CD4-positive, alpha-beta memory T cell (primary cell): ENCODE measurements around the gene PACRG. TPM values are rescaled to one million over a fixed set of nuclear protein-coding genes. Genes with fewer than 3 reads are reported as not detected.

Experiments used
- CTCF ChIA-PET: fragments of 350-600 bp; sonication (Branson Sonifier 250); formaldehyde crosslinking; loops from one replicate; lab custom pipeline; 2021; ENCODE audit warnings: inconsistent platforms; ENCODE audit not compliant: partially characterized antibody; lab: Charles Lee
- POLR2A ChIA-PET: fragments of 350-600 bp; sonication (Branson Sonifier 250); formaldehyde crosslinking; loops from one replicate; lab custom pipeline; 2021; ENCODE audit not compliant: partially characterized antibody; lab: Charles Lee
- DNase-seq, 5 donors: peaks; one replicate each; pipeline versions ENCODE4 v3.0.0 to v3.0.0-alpha.2; 2020 to 2022; ENCODE audit warnings: mixed read lengths in 1 of 5
- H3K27ac ChIP-seq: one replicate; pipeline ENCODE4 v1.7.0; 2013; ENCODE audit warnings: low read depth, low read length
- H3K27me3 ChIP-seq: 2 replicates; pipeline ENCODE4 v1.7.0; 2013; ENCODE audit warnings: mild to moderate bottlenecking, low read length, moderate library complexity; ENCODE audit not compliant: insufficient read depth
- H3K36me3 ChIP-seq: 2 replicates; pipeline ENCODE4 v1.7.0; 2013; ENCODE audit warnings: mild to moderate bottlenecking, low read length, moderate library complexity; ENCODE audit not compliant: insufficient read depth
- H3K4me1 ChIP-seq: 2 replicates; pipeline ENCODE4 v1.7.0; 2013; ENCODE audit warnings: mild to moderate bottlenecking, low read length, moderate library complexity; ENCODE audit not compliant: insufficient read depth
- H3K4me3 ChIP-seq, 2 donors: one replicate each; pipeline ENCODE4 v1.7.0; 2013; ENCODE audit warnings: low read length in 2 of 2, mild to moderate bottlenecking in 1 of 2
- H3K9me3 ChIP-seq, 2 donors: one replicate each; pipeline ENCODE4 v1.7.0; 2013; ENCODE audit warnings: low read length in 2 of 2, control low read depth in 1 of 2; ENCODE audit not compliant: control insufficient read depth in 1 of 2
- H3K27ac Mint-ChIP-seq, 7 donors: one replicate each; pipeline ENCODE4 v1.8.0; 2020 to 2021; ENCODE audit warnings: mixed read lengths in 7 of 7, mild to moderate bottlenecking in 6 of 7, inconsistent platforms in 3 of 7, moderate library complexity in 3 of 7
- H3K27me3 Mint-ChIP-seq, 2 donors: one replicate each; pipeline ENCODE4 v1.8.0; 2020 to 2021; ENCODE audit warnings: mixed read lengths in 2 of 2
- H3K36me3 Mint-ChIP-seq, 2 donors: one replicate each; pipeline ENCODE4 v1.8.0; 2020 to 2021; ENCODE audit warnings: mixed read lengths in 2 of 2, inconsistent platforms in 1 of 2, mild to moderate bottlenecking in 1 of 2
- H3K4me1 Mint-ChIP-seq, 4 donors: one replicate each; pipeline ENCODE4 v1.8.0; 2020 to 2021; ENCODE audit warnings: mixed read lengths in 4 of 4, mild to moderate bottlenecking in 1 of 4
- H3K4me3 Mint-ChIP-seq, 8 donors: one replicate each; pipeline ENCODE4 v1.8.0; 2020 to 2021; ENCODE audit warnings: mixed read lengths in 8 of 8, mild to moderate bottlenecking in 7 of 8, moderate library complexity in 6 of 8, inconsistent platforms in 3 of 8
- H3K9me3 Mint-ChIP-seq, 8 donors: one replicate each; pipeline ENCODE4 v1.8.0; 2020 to 2021; ENCODE audit warnings: mixed read lengths in 8 of 8, mild to moderate bottlenecking in 5 of 8, inconsistent platforms in 3 of 8, moderate library complexity in 1 of 8
- intact Hi-C: fragments of 100-400 bp; cut with micrococcal nuclease; formaldehyde crosslinking; loops from one replicate; pipeline ENCODE4 v1.15.1; 2023
- polyA plus RNA-seq, 2 donors: library from polyadenylated mRNA; unstranded; fragments of 300-500 nt; fragmentation: Illumina TruSeq; gene quantifications; one replicate each; pipeline ENCODE4 v1.2.3, GENCODE V29; 2021
- total RNA-seq, 2 experiments: library from RNA; stranded (reverse); gene quantifications; one replicate each; pipeline ENCODE4 v1.2.3, GENCODE V29; 2021

Gene PACRG
- total and polyA plus RNA-seq, 4 experiments from 2014 or later = 0.21 to 1.5 (median 0.81) TPM; not detected in 1

DNA sequence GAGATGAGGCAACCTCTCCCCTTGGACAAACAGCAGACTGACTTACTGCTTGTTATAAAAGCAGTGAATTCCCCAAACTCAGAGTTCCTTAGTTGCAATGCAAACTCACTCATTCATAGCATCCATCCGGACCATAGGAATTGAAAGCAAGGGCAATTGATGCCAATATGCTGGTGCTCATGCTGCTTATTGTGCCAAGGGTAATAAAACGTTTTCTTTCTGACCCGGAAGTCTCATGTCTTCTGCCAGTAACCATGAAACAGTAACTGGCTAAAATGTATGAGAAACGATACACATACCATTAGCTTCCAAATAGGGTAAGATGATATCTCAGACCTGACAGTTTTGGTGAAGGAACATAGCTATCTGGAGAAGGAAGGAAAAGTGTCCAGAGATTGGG is 18.3 kb upstream of the PACRG start:
- Mint-ChIP-seq H3K4me3 (peak overlapping the region in 1 of 8 donors; percentile 45), H3K4me1 (no peaks in the 10 kb centered on the region), H3K27ac (no peak overlapping the region), H3K27me3 (peaks cover 0 to 1% of the 10 kb centered on the region in 2 donors), H3K9me3 (no peaks in the 10 kb centered on the region), H3K36me3 (no peaks in the 10 kb centered on the region)
- H3K27me3 ChIP-seq = no peaks in the 10 kb centered on the region
- DNase-seq = no peak
- ChIA-PET POLR2A (no interaction called here), CTCF (no interaction called here)
- H3K9me3 ChIP-seq = no peaks in the 10 kb centered on the region
- H3K4me3 ChIP-seq = no peak overlapping the region
- H3K27ac ChIP-seq = no peak overlapping the region
- intact Hi-C loops = no loop called here
- H3K36me3 ChIP-seq = no peaks in the 10 kb centered on the region
- no peaks in the 10 kb centered on the region for H3K4me1 ChIP-seq

DNA sequence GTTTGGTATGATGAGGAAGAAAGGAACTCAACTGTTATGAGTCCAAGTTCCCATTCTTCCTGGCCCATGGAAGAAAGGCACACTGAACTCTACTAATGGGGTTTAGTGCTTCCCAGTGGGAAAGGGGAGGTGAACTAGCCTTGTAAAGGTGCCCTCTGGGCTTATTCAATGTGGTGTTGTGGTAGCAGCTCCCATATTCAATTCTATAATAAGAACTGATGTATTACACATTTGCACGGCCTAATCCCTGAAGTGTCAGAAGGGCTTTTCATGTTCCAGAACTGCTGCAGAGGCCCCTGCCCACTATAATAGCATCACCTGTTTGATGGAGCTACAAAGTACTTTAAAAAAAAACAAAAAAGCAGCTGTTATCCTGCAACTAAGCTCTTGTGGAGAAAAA is 17.4 kb upstream of the PACRG start:
- Mint-ChIP-seq H3K27me3 (no peaks in the 10 kb centered on the region), H3K4me1 (no peaks in the 10 kb centered on the region), H3K27ac (no peak overlapping the region), H3K9me3 (no peaks in the 10 kb centered on the region), H3K36me3 (peaks cover 0 to 3% of the 10 kb centered on the region in 2 donors), H3K4me3 (no peak overlapping the region)
- H3K9me3 ChIP-seq = no peaks in the 10 kb centered on the region
- H3K27me3 ChIP-seq = no peaks in the 10 kb centered on the region
- no peak for DNase-seq
- no peaks in the 10 kb centered on the region for H3K4me1 ChIP-seq
- intact Hi-C loops = no loop called here
- POLR2A ChIA-PET = no interaction called here
- no peak overlapping the region for H3K4me3 ChIP-seq
- CTCF ChIA-PET = no interaction called here
- no peak overlapping the region for H3K27ac ChIP-seq
- H3K36me3 ChIP-seq = no peaks in the 10 kb centered on the region

DNA sequence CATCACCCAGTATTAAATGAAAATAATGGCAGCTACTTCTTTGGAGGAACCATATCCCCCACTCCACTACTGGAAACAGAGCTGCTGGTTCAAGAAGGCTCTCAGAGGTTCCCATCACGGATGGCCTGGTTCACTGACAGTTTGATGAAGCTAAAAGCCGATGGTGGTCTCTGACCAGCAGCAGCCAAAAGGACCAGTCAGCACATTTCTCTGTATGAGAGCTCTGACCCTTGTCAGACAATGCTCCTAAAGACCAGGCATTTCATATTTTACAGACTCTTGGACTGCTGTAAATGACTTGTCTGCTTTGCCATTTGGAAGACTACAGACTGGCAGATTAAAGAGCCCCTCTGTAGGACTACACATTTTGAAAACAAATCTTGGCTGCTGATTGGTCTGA is 16.8 kb upstream of the PACRG start:
- Histone ChIP-seq H3K4me1 (no peaks in the 10 kb centered on the region), H3K36me3 (no peaks in the 10 kb centered on the region), H3K27me3 (no peaks in the 10 kb centered on the region), H3K4me3 (no peak overlapping the region), H3K27ac (no peak overlapping the region), H3K9me3 (no peaks in the 10 kb centered on the region)
- ChIA-PET CTCF (no interaction called here), POLR2A (no interaction called here)
- H3K9me3 Mint-ChIP-seq = no peaks in the 10 kb centered on the region
- H3K36me3 Mint-ChIP-seq = peaks cover 0 to 3% of the 10 kb centered on the region in 2 donors
- no peaks in the 10 kb centered on the region for H3K27me3 Mint-ChIP-seq
- H3K4me3 Mint-ChIP-seq = no peak overlapping the region
- no peak overlapping the region for H3K27ac Mint-ChIP-seq
- no peak for DNase-seq
- no peaks in the 10 kb centered on the region for H3K4me1 Mint-ChIP-seq
- intact Hi-C loops = no loop called here

DNA sequence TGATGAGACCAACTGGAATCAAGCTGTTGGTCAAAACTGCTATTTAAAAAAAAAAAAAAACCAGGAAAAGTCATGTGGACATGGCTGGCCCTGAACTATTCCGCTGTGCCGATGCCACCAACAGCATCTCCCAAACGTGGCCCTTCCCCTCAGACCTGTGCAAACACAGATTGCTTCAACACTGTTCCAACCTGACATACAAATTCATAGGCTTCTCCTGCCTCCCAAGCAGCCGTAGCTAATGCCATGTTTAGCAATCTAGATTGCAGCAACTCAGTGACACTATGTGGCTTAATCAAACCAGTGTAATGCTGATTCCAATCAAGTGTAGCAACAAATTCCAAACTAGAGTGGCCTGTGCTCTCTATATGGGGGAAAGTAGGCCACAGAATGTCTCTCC is 16.4 kb upstream of the PACRG start:
- Mint-ChIP-seq H3K4me1 (no peaks in the 10 kb centered on the region), H3K27me3 (no peaks in the 10 kb centered on the region), H3K9me3 (no peaks in the 10 kb centered on the region), H3K36me3 (peaks cover 0 to 3% of the 10 kb centered on the region in 2 donors), H3K27ac (no peak overlapping the region), H3K4me3 (no peak overlapping the region)
- no peaks in the 10 kb centered on the region for H3K9me3 ChIP-seq
- POLR2A ChIA-PET = no interaction called here
- intact Hi-C loops = no loop called here
- H3K27me3 ChIP-seq = no peaks in the 10 kb centered on the region
- H3K4me1 ChIP-seq = no peaks in the 10 kb centered on the region
- H3K27ac ChIP-seq = no peak overlapping the region
- CTCF ChIA-PET = no interaction called here
- H3K4me3 ChIP-seq = no peak overlapping the region
- no peak for DNase-seq
- no peaks in the 10 kb centered on the region for H3K36me3 ChIP-seq

DNA sequence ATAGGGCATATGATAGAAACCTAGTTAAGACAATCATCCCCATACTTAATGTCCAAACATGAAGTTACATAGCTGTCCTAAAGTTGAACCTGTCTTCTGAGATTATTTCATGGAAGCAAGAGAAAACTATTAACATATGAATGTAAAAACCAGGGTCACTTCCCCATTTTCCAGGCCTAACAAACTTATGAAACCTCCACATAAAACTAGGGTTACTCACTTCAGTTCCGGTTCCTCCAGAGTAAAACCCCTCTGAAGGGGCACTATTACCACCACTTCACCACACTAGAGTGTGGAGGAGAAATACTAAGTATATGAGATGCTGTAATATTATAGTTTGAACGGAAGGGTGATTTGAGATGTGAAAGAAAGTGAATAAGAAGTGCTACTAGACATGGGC is 15.1 kb upstream of the PACRG start:
- no peaks in the 10 kb centered on the region for H3K4me1 Mint-ChIP-seq
- H3K4me3 Mint-ChIP-seq = no peak overlapping the region
- Histone ChIP-seq H3K36me3 (no peaks in the 10 kb centered on the region), H3K27ac (no peak overlapping the region), H3K4me1 (no peaks in the 10 kb centered on the region), H3K4me3 (no peak overlapping the region), H3K9me3 (no peaks in the 10 kb centered on the region), H3K27me3 (no peaks in the 10 kb centered on the region)
- no peaks in the 10 kb centered on the region for H3K27me3 Mint-ChIP-seq
- no peak for DNase-seq
- ChIA-PET POLR2A (no interaction called here), CTCF (no interaction called here)
- H3K36me3 Mint-ChIP-seq = peaks cover 0 to 7% of the 10 kb centered on the region in 2 donors
- peaks cover 0 to 4% (median 0%) of the 10 kb centered on the region in 8 donors for H3K9me3 Mint-ChIP-seq
- intact Hi-C loops = no loop called here
- no peak overlapping the region for H3K27ac Mint-ChIP-seq

DNA sequence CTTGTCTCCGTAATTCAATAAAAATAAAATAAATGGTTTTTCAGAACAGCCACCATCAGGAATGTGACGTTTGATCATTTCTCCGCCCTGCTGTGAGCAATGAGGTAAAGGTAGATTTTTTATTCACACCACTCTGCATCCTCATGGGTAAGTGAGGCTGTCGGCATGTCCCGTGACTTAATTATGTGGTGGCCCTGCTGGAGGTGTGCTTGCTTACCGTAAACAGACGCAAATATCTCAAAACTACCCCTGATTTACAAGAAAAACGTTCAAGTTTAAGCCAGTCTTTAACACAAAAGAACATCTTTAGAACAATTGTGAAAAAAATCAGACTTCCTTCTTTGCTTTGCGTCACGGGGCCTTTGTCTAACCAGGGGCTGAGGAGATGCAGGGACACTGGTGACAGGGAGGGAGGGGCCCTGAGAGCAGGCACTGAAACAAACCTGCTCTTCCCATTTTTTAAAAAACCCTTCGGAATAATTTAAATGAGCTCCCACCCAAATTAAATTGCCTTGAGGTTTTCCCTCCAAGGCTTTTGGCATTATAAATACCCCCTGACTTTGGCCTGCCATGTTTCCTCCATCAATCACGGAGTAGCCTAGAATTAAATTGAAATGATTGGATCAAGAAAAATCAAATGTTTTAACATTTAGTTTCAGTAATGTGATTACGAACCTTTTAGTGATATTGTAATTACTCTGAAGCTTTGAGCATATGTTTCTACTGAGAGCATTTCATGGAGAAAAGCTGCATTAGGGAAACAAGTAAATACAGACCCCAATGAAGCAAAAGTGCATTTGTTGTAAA is 13.6 kb upstream of the PACRG start:
- DNase-seq = no peak
- Histone ChIP-seq H3K4me3 (no peak overlapping the region), H3K27me3 (no peaks in the 10 kb centered on the region), H3K36me3 (no peaks in the 10 kb centered on the region), H3K4me1 (no peaks in the 10 kb centered on the region), H3K9me3 (no peaks in the 10 kb centered on the region), H3K27ac (no peak overlapping the region)
- Mint-ChIP-seq H3K4me3 (no peak overlapping the region), H3K4me1 (no peaks in the 10 kb centered on the region), H3K27ac (no peak overlapping the region), H3K36me3 (peaks cover 0 to 7% of the 10 kb centered on the region in 2 donors), H3K27me3 (no peaks in the 10 kb centered on the region), H3K9me3 (peaks cover 0 to 4% (median under 1%) of the 10 kb centered on the region in 8 donors)
- ChIA-PET CTCF (interaction anchor here (1.2 kb wide), 1 partner anchor 9 kb away, joined by 4 read pairs; no protein-coding TSS in a partner anchor), POLR2A (no interaction called here)
- intact Hi-C loops = no loop called here

DNA sequence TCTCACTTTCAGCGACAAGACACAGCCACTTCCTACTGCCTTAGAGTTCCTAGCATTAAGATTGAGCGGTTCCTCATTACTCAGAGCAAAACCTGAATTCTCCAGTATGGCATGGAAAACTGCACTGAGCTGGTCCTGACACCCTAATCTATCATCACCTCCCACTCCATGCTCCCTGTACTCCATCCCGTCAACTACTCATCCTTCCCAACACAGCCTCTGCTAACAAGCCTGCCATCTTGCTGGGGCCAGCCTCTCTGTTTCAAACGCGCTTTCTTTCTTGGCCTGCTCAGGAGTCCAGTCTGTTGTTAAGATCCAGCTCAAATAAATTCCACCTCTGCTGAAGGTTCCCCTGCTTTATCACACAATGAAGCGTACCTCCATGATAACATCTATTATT is 12.2 kb upstream of the PACRG start:
- no peaks in the 10 kb centered on the region for H3K4me1 ChIP-seq
- no peak overlapping the region for H3K4me3 ChIP-seq
- Mint-ChIP-seq H3K27me3 (no peaks in the 10 kb centered on the region), H3K27ac (peak overlapping the region in 1 of 7 donors; percentile 28), H3K4me1 (no peaks in the 10 kb centered on the region), H3K4me3 (no peak overlapping the region), H3K9me3 (peaks cover 0 to 4% (median under 1%) of the 10 kb centered on the region in 8 donors), H3K36me3 (peaks cover 0 to 7% of the 10 kb centered on the region in 2 donors)
- H3K36me3 ChIP-seq = no peaks in the 10 kb centered on the region
- intact Hi-C loops = no loop called here
- no peak for DNase-seq
- ChIA-PET POLR2A (no interaction called here), CTCF (interaction anchor here (1.2 kb wide), 1 partner anchor 10 kb away, joined by 4 read pairs; no protein-coding TSS in a partner anchor)
- H3K27ac ChIP-seq = no peak overlapping the region
- no peaks in the 10 kb centered on the region for H3K9me3 ChIP-seq
- H3K27me3 ChIP-seq = no peaks in the 10 kb centered on the region
